A673 (cell line): ENCODE data around the gene HECTD4. TPM values are rescaled to one million over a fixed set of nuclear protein-coding genes. Genes with fewer than 3 reads are reported as not detected.
A peak's percentile ranks its signal among the peaks of the same experiment; 100 is the strongest.

Source experiments
- BruUV-seq: library from RNA; stranded (reverse); fragments of 400-500 nt; replicated peaks from 2 replicates; lab custom pipeline; 2021; lab: Mats Ljungman, UMichigan
- CTCF ChIA-PET: fragments of 300-600 bp; sonication (Branson Sonifier 250); formaldehyde crosslinking; loops from one replicate; lab custom pipeline; 2022; ENCODE audit warnings: antibody characterized with exemption; lab: Charles Lee
- POLR2A ChIA-PET: fragments of 300-600 bp; sonication (Branson Sonifier 250); formaldehyde crosslinking; loops from one replicate; lab custom pipeline; 2022; ENCODE audit warnings: antibody characterized with exemption; ENCODE audit not compliant: low non-redundant PET; lab: Charles Lee
- DNase-seq: peaks from one replicate; pipeline ENCODE4 v3.0.0-alpha.2; 2015; ENCODE audit warnings: low spot score
- H3K27ac ChIP-seq: fragments of 200-600 bp; sonication (generic); 2 replicates; pipeline ENCODE4 v1.5.1; 2016; ENCODE audit warnings: mixed run types, low read depth, mild to moderate bottlenecking, mixed read lengths, antibody characterized with exemption, low read length; ENCODE audit not compliant: poor library complexity, severe bottlenecking
- H3K27me3 ChIP-seq: fragments of 200-600 bp; sonication (generic); replicated peaks from 2 replicates; pipeline ENCODE4 v1.6.1; 2017; ENCODE audit warnings: mixed run types, low read depth, mild to moderate bottlenecking, mixed read lengths, antibody characterized with exemption, low read length; ENCODE audit not compliant: insufficient read depth, poor library complexity
- H3K36me3 ChIP-seq: fragments of 200-600 bp; sonication (generic); 2 replicates; pipeline ENCODE4 v1.6.1; 2016; ENCODE audit warnings: mixed run types, mild to moderate bottlenecking, mixed read lengths, antibody characterized with exemption, low read length; ENCODE audit not compliant: insufficient read depth, poor library complexity, severe bottlenecking
- H3K4me1 ChIP-seq: fragments of 200-600 bp; sonication (generic); 2 replicates; pipeline ENCODE4 v1.6.1; 2017; ENCODE audit warnings: mixed run types, mild to moderate bottlenecking, mixed read lengths, antibody characterized with exemption, low read length; ENCODE audit not compliant: insufficient read depth, poor library complexity, severe bottlenecking
- H3K4me3 ChIP-seq: fragments of 200-600 bp; sonication (generic); 2 replicates; pipeline ENCODE4 v1.5.1; 2016; ENCODE audit warnings: low read depth, mixed run types, mild to moderate bottlenecking, mixed read lengths, low read length; ENCODE audit not compliant: poor library complexity, severe bottlenecking
- H3K9me3 ChIP-seq: fragments of 200-600 bp; sonication (generic); 2 replicates; pipeline ENCODE4 v1.6.1; 2016; ENCODE audit warnings: mixed run types, low read depth, mild to moderate bottlenecking, mixed read lengths, antibody characterized with exemption, low read length; ENCODE audit not compliant: poor library complexity, severe bottlenecking
- CTCF ChIP-seq: fragments of 300-800, 200-600 bp; sonication (generic); conservative IDR thresholded peaks from 2 replicates; pipeline ENCODE4 v1.5.1; 2017; ENCODE audit warnings: low read depth, mild to moderate bottlenecking, antibody characterized with exemption, low read length, moderate library complexity, mixed read lengths
- EZH2 ChIP-seq: fragments of 200-600 bp; sonication (generic); IDR thresholded peaks from 2 replicates; pipeline ENCODE4 v1.6.1; 2017; ENCODE audit warnings: borderline replicate concordance, low read depth, mild to moderate bottlenecking, mixed read lengths, antibody characterized with exemption, low read length; ENCODE audit not compliant: poor library complexity, severe bottlenecking
- intact Hi-C: fragments of 100-400 bp; cut with micrococcal nuclease; formaldehyde crosslinking; loops from one replicate; pipeline ENCODE4 v1.10.0; 2022; ENCODE audit not compliant: unreplicated experiment
- total RNA-seq: library from RNA; stranded (reverse); gene quantifications from 2 replicates; pipeline ENCODE4 v1.2.3, GENCODE V29; 2021

The HECTD4 gene
- total RNA-seq, 1 experiment from 2014 or later: 52.1 TPM

GRCh38 chr12:112198120-112198733 is 184.0 kb downstream of the HECTD4 start:
- Histone ChIP-seq H3K9me3 (no peaks in the 10 kb centered on the region), H3K4me1 (no peaks in the 10 kb centered on the region), H3K4me3 (no peak overlapping the region), H3K27ac (no peak overlapping the region), H3K36me3 (peaks cover 16% of the 10 kb centered on the region), H3K27me3 (no peaks in the 10 kb centered on the region)
- intact Hi-C loops: loop anchor here (1.0 kb wide), 1 partner anchor 189 kb away; no protein-coding TSS in a partner anchor
- DNase-seq: peak; percentile 76
- no TSS peak for BruUV-seq
- TF ChIP-seq CTCF: peak; percentile 76
- TF ChIP-seq EZH2: no peak
- ChIA-PET POLR2A (interaction anchor here (0.5 kb wide), 1 partner anchor 200 kb away, joined by 5 read pairs; no protein-coding TSS in a partner anchor), CTCF (interaction anchor here (0.6 to 2.4 kb wide), 6 partner anchors 10 to 213 kb away, joined by 3 to 33 read pairs (median 6); no protein-coding TSS in a partner anchor)

- ChIA-PET CTCF (no interaction called here), POLR2A (no interaction called here)
- no peaks in the 10 kb centered on the region for H3K27me3 ChIP-seq
- H3K27ac ChIP-seq: no peak overlapping the region
- BruUV-seq: no TSS peak
- intact Hi-C loops: no loop called here
- peaks cover 24% of the 10 kb centered on the region for H3K36me3 ChIP-seq
- no peaks in the 10 kb centered on the region for H3K9me3 ChIP-seq
- DNase-seq: no peak
- no peaks in the 10 kb centered on the region for H3K4me1 ChIP-seq
- H3K4me3 ChIP-seq: no peak overlapping the region
- TF ChIP-seq EZH2: no peak
- TF ChIP-seq CTCF: no peak
Measured at GRCh38 chr12:112196196-112196875, 185.9 kb downstream of the HECTD4 start.

GRCh38 chr12:112194601-112195247 is 187.5 kb downstream of the HECTD4 start:
- POLR2A ChIA-PET: no interaction called here
- TF ChIP-seq CTCF (no peak), EZH2 (no peak)
- intact Hi-C loops: no loop called here
- Histone ChIP-seq H3K9me3 (no peaks in the 10 kb centered on the region), H3K4me1 (no peaks in the 10 kb centered on the region), H3K4me3 (no peak overlapping the region), H3K36me3 (peaks cover 20% of the 10 kb centered on the region), H3K27ac (no peak overlapping the region), H3K27me3 (no peaks in the 10 kb centered on the region)
- CTCF ChIA-PET: interaction anchor here (1.8 kb wide), 1 partner anchor 192 kb away, joined by 5 read pairs; no protein-coding TSS in a partner anchor
- DNase-seq: no peak
- no TSS peak for BruUV-seq
